MM.1S (cell line): ENCODE data around the gene DIP2C.

ENCODE experiments used
- DNase-seq: peaks from one replicate; pipeline ENCODE4 v3.0.0-alpha.2; 2015
- H2AFZ ChIP-seq: fragments of 300-600 bp; sonication (generic); 2 replicates; pipeline ENCODE4 v1.6.0; 2016; ENCODE audit warnings: antibody characterized with exemption, low read length
- H3F3A ChIP-seq: fragments of 300-600 bp; sonication (generic); 2 replicates; pipeline ENCODE4 v1.6.1; 2016; ENCODE audit warnings: mild to moderate bottlenecking, antibody characterized with exemption, low read length, moderate library complexity, mixed read lengths; ENCODE audit not compliant: insufficient read depth
- H3K27ac ChIP-seq: fragments of 300-600 bp; sonication (generic); 2 replicates; pipeline ENCODE4 v1.5.1; 2016; ENCODE audit warnings: mild to moderate bottlenecking, low read length
- H3K27me3 ChIP-seq: fragments of 300-600 bp; sonication (generic); replicated peaks from 2 replicates; pipeline ENCODE4 v1.6.0; 2016; ENCODE audit warnings: low read length; ENCODE audit not compliant: insufficient read depth
- H3K36me3 ChIP-seq: fragments of 300-600 bp; sonication (generic); replicated peaks from 2 replicates; pipeline ENCODE4 v1.6.1; 2016; ENCODE audit warnings: mild to moderate bottlenecking, low read length, mixed read lengths; ENCODE audit not compliant: insufficient read depth
- H3K4me1 ChIP-seq: fragments of 300-600 bp; sonication (generic); 2 replicates; pipeline ENCODE4 v1.6.1; 2016; ENCODE audit warnings: low read length, mixed read lengths
- H3K4me2 ChIP-seq: fragments of 300-600 bp; sonication (generic); 2 replicates; pipeline ENCODE4 v1.6.0; 2016; ENCODE audit warnings: low read depth, low read length
- H3K4me3 ChIP-seq: fragments of 300-600 bp; sonication (generic); 2 replicates; pipeline ENCODE4 v1.5.1; 2016; ENCODE audit warnings: low read length, mixed read lengths
- H3K79me2 ChIP-seq: fragments of 300-600 bp; sonication (generic); 2 replicates; pipeline ENCODE4 v1.6.1; 2016; ENCODE audit warnings: mixed run types, low read length, mixed read lengths
- H3K9ac ChIP-seq: fragments of 300-600 bp; sonication (generic); 2 replicates; pipeline ENCODE4 v1.6.1; 2016; ENCODE audit warnings: low read length, mixed read lengths
- H3K9me2 ChIP-seq: fragments of 300-600 bp; sonication (generic); replicated peaks from 2 replicates; pipeline ENCODE4 v1.6.1; 2016; ENCODE audit warnings: mild to moderate bottlenecking, low read length, mixed read lengths; ENCODE audit not compliant: insufficient read depth
- H3K9me3 ChIP-seq: fragments of 300-600 bp; sonication (generic); replicated peaks from 2 replicates; pipeline ENCODE4 v1.6.1; 2016; ENCODE audit warnings: mild to moderate bottlenecking, low read length, mixed read lengths; ENCODE audit not compliant: insufficient read depth
- H4K20me1 ChIP-seq: fragments of 300-600 bp; sonication (generic); 2 replicates; pipeline ENCODE4 v1.6.1; 2016; ENCODE audit warnings: mild to moderate bottlenecking, low read length, moderate library complexity, mixed read lengths; ENCODE audit not compliant: insufficient read depth
- CTCF ChIP-seq: fragments of 300-600 bp; sonication (generic); IDR thresholded peaks from 2 replicates; pipeline ENCODE4 v1.5.1; 2016; ENCODE audit warnings: antibody characterized with exemption, low read length, mixed read lengths
- EZH2 ChIP-seq: fragments of 300-600 bp; sonication (generic); optimal IDR thresholded peaks from 2 replicates; pipeline ENCODE3; 2017; ENCODE audit warnings: low read depth, mild to moderate bottlenecking, antibody characterized with exemption, low read length, mixed read lengths
- EZH2phosphoT487 ChIP-seq: fragments of 300-600 bp; sonication (generic); IDR thresholded peaks from 2 replicates; pipeline ENCODE4 v1.6.1; 2018; ENCODE audit warnings: antibody characterized with exemption, low read length

Gene DIP2C

GRCh38 chr10:489330-489729 is 200.1 kb downstream of the DIP2C start:
- 0 out of 2 replicates have a peak, but pooled peaks cover 4% of the 10 kb centered on the region for H3K4me1 ChIP-seq
- H3K27me3 ChIP-seq = no peaks in the 10 kb centered on the region
- H3K4me2 ChIP-seq = no peak overlapping the region
- peaks cover 14% of the 10 kb centered on the region for H3F3A ChIP-seq
- no peak for TF ChIP-seq CTCF
- no peak for TF ChIP-seq EZH2phosphoT487
- no peak for TF ChIP-seq EZH2
- no peaks in the 10 kb centered on the region for H3K36me3 ChIP-seq
- H3K9ac ChIP-seq = no peak overlapping the region
- no peak overlapping the region for H3K4me3 ChIP-seq
- H3K27ac ChIP-seq = no peak overlapping the region
- no peak overlapping the region for H2AFZ ChIP-seq
- no peaks in the 10 kb centered on the region for H3K9me2 ChIP-seq
- DNase-seq = no peak
- peaks cover 3% of the 10 kb centered on the region; the same call in 1 of the 2 replicates for H3K79me2 ChIP-seq
- no peaks in the 10 kb centered on the region for H3K9me3 ChIP-seq
- no peaks in the 10 kb centered on the region for H4K20me1 ChIP-seq

GRCh38 chr10:488933-489215 is 200.6 kb downstream of the DIP2C start:
- no peak for TF ChIP-seq EZH2phosphoT487
- TF ChIP-seq EZH2 = no peak
- TF ChIP-seq CTCF = no peak
- no peaks in the 10 kb centered on the region for H3K36me3 ChIP-seq

GRCh38 chr10:488081-488932 is 201.2 kb downstream of the DIP2C start:
- peaks cover 19% of the 10 kb centered on the region for H3F3A ChIP-seq
- 0 out of 2 replicates have a peak, but pooled peaks cover 8% of the 10 kb centered on the region for H3K4me1 ChIP-seq
- no peak overlapping the region for H3K4me2 ChIP-seq
- H3K36me3 ChIP-seq = no peaks in the 10 kb centered on the region
- TF ChIP-seq EZH2phosphoT487 (no peak), CTCF (no peak)
- peaks cover 11% of the 10 kb centered on the region for H3K79me2 ChIP-seq
- no peaks in the 10 kb centered on the region for H4K20me1 ChIP-seq
- no peak overlapping the region for H3K4me3 ChIP-seq
- H3K27me3 ChIP-seq = no peaks in the 10 kb centered on the region
- H3K9ac ChIP-seq = no peak overlapping the region
- H2AFZ ChIP-seq = no peak overlapping the region
- no peaks in the 10 kb centered on the region for H3K9me3 ChIP-seq
- H3K9me2 ChIP-seq = no peaks in the 10 kb centered on the region
- no peak for DNase-seq
- H3K27ac ChIP-seq = no peak overlapping the region

More at GRCh38 chr10:488933-489215, 200.6 kb downstream of the DIP2C start:
- Histone ChIP-seq H3K9me3 (no peaks in the 10 kb centered on the region), H3K9me2 (no peaks in the 10 kb centered on the region), H3K9ac (no peak overlapping the region), H3K4me1 (0 out of 2 replicates have a peak, but pooled peaks cover 7% of the 10 kb centered on the region), H3K4me3 (no peak overlapping the region), H3K27ac (no peak overlapping the region), H3K4me2 (no peak overlapping the region), H3K79me2 (peaks cover 6% of the 10 kb centered on the region), H4K20me1 (no peaks in the 10 kb centered on the region), H3K27me3 (no peaks in the 10 kb centered on the region), H2AFZ (no peak overlapping the region), H3F3A (peaks cover 18% of the 10 kb centered on the region)
- DNase-seq = no peak
